Mucosa of descending colon (tissue), 3 donors: ENCODE data around the gene FOLH1. TPM values are rescaled to one million over a fixed set of nuclear protein-coding genes. Genes with fewer than 3 reads are reported as not detected.
A peak's percentile ranks its signal among the peaks of the same experiment; 100 is the strongest.
"Not testable (repeated sequence)": the region's sequence is repeated elsewhere in the genome, so short reads cannot be mapped to it uniquely, and the experiment has no call there.

Source experiments
- ATAC-seq: fragments of 200-7000 bp; cut with Tn5 transposase; one replicate; pipeline ENCODE4 v1.9.1; 2020; ENCODE audit warnings: mild to moderate bottlenecking, moderate library complexity
- DNase-seq, 3 donors: peaks; one replicate each; pipeline ENCODE4 v3.0.0-alpha.2; 2020
- H3K36me3 ChIP-seq: fragments of 200-600 bp; one replicate; pipeline ENCODE4 v1.8.0; 2021; ENCODE audit warnings: low read depth, mild to moderate bottlenecking
- H3K4me1 ChIP-seq: fragments of 200-600 bp; one replicate; pipeline ENCODE4 v1.8.0; 2021; ENCODE audit warnings: low read depth, mild to moderate bottlenecking
- H3K4me3 ChIP-seq: fragments of 200-600 bp; one replicate; pipeline ENCODE4 v1.8.0; 2021; ENCODE audit warnings: mild to moderate bottlenecking
- H3K9me3 ChIP-seq: fragments of 200-600 bp; one replicate; pipeline ENCODE4 v1.8.0; 2021; ENCODE audit warnings: mild to moderate bottlenecking
- intact Hi-C, 2 donors: fragments of 100-400 bp; cut with DNase I in 1 of 2; cut with micrococcal nuclease in 1 of 2; formaldehyde crosslinking; loops; one replicate each; pipeline versions ENCODE4 v1.11.0 to v1.11.1; 2022; cut with DNase I, micrococcal nuclease
- total RNA-seq, 3 donors: library from RNA; stranded (reverse); fragmentation: NEBNext Ultra II Directional in 2 of 3; extraction: Animal tissue kit (Norgen Biotek cat#: 25700) in 2 of 3; gene quantifications; one replicate each; pipeline versions ENCODE4 v1.2.1 to v1.2.4, GENCODE V29; 2021 to 2023
- TF ChIP-seq, protein P1 (sequence below): fragments of 200-600 bp; IDR thresholded peaks from one replicate; pipeline ENCODE4 v1.8.0; 2022; ENCODE audit warnings: antibody characterized with exemption, mild to moderate bottlenecking
- donor health status: DM: no; HTN: no; CAD: no; lungs with moderate emphysema.
- donor health status: DM: no; HTN: no; CAD: no.
- donor health status: DM: no; HTN: yes; CAD: no.

The FOLH1 gene
- total RNA-seq, 3 donors from 2014 or later = 0.34 to 1.4 (median 1.0) TPM

DNA sequence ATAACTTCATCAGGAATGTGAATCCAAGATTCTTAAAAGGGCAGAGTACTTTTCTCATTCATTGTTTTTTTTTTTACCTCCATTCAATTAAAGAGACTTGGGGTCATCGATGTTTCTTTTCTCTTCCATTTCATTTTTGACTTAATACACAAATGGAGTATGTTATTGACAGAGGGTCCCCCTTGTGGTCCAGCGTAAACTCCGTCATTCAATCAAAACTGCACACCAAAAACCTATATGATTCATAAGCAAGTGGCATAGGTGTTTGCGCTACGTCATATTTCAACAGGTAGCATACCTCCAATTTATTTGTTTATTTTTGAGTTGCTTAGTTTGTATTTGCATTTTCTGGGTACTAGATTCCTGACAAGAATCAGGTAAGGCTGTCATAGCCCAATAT, 12.7 kb upstream of the FOLH1 start:
- DNase-seq (no peak), ATAC-seq (no peak)
- Histone ChIP-seq H3K9me3 (no peaks in the 10 kb centered on the region), H3K4me3 (no peak overlapping the region), H3K36me3 (no peaks in the 10 kb centered on the region), H3K4me1 (no peaks in the 10 kb centered on the region)
- TF ChIP-seq, protein P1, sequence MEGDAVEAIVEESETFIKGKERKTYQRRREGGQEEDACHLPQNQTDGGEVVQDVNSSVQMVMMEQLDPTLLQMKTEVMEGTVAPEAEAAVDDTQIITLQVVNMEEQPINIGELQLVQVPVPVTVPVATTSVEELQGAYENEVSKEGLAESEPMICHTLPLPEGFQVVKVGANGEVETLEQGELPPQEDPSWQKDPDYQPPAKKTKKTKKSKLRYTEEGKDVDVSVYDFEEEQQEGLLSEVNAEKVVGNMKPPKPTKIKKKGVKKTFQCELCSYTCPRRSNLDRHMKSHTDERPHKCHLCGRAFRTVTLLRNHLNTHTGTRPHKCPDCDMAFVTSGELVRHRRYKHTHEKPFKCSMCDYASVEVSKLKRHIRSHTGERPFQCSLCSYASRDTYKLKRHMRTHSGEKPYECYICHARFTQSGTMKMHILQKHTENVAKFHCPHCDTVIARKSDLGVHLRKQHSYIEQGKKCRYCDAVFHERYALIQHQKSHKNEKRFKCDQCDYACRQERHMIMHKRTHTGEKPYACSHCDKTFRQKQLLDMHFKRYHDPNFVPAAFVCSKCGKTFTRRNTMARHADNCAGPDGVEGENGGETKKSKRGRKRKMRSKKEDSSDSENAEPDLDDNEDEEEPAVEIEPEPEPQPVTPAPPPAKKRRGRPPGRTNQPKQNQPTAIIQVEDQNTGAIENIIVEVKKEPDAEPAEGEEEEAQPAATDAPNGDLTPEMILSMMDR = no peak
- intact Hi-C loops = no loop called here

DNA sequence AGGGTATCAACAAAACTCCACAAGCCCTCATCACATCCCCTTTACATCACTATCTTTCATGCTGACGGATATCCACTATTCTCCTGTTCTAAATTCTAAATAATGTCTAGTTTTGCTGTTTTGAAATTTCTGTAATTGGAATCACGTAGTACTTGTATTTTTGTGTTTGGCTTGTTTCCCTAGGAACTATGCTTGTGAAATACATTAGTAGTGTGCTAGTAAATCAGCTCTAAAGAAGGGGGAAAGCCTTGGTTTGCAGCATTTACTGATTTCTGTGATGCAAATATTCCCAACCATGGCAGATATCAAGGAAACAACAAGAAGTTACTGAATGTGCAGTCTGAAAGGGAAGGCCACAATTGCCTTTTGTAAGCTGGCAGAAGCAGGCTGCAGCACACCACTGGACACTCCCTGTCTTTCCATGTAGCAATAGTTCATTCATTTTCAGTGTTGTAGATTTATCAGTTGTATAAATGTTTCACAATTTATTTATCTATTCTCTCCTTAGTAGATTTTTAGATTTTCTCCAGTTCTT, 4.7 kb upstream of the FOLH1 start:
- DNase-seq = no peak
- H3K4me1 ChIP-seq = no peaks in the 10 kb centered on the region
- TF ChIP-seq, protein P1 = no peak
- H3K36me3 ChIP-seq = no peaks in the 10 kb centered on the region
- intact Hi-C loops = no loop called here
- no peak overlapping the region for H3K4me3 ChIP-seq
- ATAC-seq = no peak
- H3K9me3 ChIP-seq = no peaks in the 10 kb centered on the region

DNA sequence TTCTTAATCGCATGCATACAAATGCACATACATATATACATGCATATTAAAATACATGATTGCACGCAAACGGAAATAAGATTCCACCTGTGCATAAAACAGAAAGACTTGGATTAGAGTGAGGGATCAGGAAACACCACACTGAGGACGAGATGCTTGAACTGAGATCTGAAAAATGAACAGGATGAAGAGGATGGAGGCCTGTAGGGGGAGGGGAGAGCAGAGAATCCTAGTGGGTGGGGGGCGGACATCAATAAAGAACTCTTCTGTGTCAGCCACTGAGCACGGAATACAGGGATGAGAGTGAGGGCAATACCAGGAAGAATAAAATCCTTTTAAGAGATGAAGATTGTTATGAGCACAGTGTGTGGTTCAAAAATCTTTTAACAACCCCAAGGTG, 1.4 kb downstream of the FOLH1 start:
- H3K4me1 ChIP-seq, H3K9me3 ChIP-seq, H3K4me3 ChIP-seq, H3K36me3 ChIP-seq, intact Hi-C loops, DNase-seq, ATAC-seq: not testable (repeated sequence)

DNA sequence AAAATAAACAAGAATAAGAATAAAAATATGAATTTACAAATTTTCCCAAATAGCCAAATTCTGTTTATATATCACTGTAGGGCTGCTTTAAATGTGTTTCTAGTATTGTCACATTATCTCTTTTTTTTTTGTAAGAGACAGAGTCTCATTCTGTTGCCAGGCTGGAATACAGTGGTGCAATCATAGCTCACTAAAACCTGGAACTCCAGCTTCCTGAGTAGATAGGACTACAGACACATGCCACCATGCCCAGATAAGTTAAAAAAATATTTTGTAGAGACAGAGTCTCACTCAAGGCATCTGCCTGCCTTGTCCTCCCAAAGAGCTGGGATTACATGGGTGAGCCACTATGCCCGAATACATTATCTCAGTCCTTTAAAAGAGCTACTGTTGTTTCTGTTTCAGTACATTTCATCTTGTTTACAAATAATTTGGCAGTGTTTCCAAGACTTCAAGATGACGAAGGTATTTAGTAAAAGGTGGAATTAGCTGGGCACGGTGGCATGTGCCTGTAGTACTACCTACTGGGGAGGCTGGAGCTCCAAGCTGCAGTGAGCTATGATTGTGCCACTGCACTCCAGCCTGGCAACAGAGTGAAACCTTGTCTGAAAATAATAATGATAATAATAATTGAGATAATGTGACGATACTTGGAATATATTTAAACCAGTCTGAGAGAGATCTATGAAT, 6.0 kb downstream of the FOLH1 start:
- no peaks in the 10 kb centered on the region for H3K4me1 ChIP-seq
- H3K36me3 ChIP-seq = no peaks in the 10 kb centered on the region
- H3K4me3 ChIP-seq = no peak overlapping the region
- ATAC-seq = no peak
- no peak for DNase-seq
- no peaks in the 10 kb centered on the region for H3K9me3 ChIP-seq
- intact Hi-C loops = no loop called here
- TF ChIP-seq, protein P1 = no peak

DNA sequence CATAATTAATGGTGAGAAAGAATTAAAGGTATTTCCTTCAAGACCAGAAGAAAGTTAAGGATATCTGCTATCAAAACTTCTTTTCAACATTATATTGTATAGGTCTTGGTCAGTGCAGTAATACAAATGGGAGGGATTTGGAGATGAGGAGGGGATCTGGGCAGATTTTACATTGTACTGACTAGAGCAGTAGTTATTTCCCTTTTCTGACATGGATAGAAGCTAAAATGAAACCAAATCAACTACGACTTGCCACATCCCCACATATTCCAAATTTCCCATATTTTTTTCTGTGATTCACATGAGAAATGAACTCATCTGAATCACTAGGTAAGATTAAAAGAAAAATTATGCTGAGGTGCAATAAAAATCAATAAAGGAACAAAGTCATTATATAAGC, 11.6 kb downstream of the FOLH1 start:
- H3K4me1 ChIP-seq = peaks cover 15% of the 10 kb centered on the region
- H3K36me3 ChIP-seq, H3K4me3 ChIP-seq, H3K9me3 ChIP-seq, ATAC-seq, intact Hi-C loops, DNase-seq: not testable (repeated sequence)

DNA sequence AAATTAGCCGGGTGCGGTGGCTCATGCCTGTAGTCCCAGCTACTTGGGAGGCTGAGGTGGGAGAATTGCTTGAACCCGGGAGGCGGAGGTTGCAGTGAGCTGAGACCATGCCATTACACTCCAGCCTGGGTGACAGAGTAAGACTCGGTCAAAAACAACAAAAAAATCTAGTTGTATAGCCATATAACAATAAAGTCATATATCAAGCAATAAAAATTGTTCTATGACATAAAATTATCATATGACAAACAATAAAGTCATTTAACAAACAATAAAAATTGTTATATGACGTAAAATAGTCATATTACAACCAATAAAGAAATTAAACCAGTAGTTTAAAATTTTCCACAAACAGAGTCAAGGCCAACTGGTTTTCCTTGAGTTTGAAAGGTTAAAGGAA, 12.4 kb downstream of the FOLH1 start:
- H3K4me3 ChIP-seq, intact Hi-C loops, H3K9me3 ChIP-seq, H3K36me3 ChIP-seq: not testable (repeated sequence)
- ATAC-seq (peak; percentile 92), DNase-seq (peak in 2 of 3 donors; percentile 14 to 39)
- H3K4me1 ChIP-seq = peaks cover 15% of the 10 kb centered on the region

DNA sequence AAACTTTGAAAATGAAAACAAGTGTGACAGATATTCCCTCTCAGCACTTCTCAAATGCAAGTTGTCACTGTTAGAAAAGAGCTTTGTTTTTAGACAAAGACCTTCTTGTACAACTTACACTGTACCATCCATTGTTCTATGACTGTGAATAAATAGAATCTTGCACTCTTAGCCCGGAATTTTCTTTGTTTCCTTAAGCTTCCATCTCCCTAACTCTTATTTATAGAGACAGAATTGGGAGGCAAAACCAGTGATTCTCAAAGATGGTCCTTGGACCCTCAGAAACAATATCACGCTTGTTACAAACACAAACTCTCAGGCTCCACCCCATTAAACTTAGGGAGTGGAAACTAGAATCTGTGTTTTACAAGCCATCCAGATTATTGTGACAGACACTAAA, 18.1 kb downstream of the FOLH1 start:
- intact Hi-C loops, H3K4me1 ChIP-seq, DNase-seq, H3K4me3 ChIP-seq, H3K36me3 ChIP-seq, H3K9me3 ChIP-seq, ATAC-seq: not testable (repeated sequence)

DNA sequence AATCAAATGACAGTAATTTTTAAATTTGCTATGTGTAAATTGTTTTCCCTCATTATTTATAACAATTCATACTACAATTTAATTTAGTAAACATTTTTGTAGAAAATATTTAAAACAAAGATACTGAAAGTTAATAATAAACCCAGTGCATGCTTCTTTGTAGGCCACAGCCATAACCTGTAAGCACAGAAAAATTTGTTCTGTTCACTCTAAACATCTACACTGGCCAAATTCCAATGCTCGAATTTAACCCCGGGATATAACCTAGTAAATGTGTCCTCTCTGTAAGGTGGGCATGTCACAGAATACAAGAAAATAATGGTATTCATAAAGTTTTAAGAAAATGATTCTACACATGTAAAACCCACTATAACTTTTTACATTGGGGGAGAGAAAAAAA, 22.2 kb downstream of the FOLH1 start:
- H3K4me1 ChIP-seq, H3K9me3 ChIP-seq, ATAC-seq, intact Hi-C loops, H3K36me3 ChIP-seq, H3K4me3 ChIP-seq, DNase-seq: not testable (repeated sequence)

DNA sequence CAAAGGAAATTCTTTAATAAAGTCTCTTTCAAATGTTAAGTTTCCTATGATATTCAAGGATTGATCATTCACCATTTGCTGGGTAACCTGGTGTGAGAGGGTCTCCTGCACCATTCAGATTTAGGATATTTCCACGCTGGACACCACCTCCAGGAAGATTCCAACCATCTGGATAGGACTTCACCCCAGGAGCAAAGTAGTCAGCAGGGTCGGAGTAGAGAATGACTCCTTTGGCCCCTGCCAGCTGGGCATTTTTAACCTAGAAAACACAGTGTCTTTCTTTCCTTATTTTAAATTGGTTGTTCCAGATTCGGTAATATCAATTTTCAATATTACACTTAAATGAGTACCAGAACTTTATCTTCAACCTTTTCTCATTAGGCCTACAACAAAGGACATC, 22.8 kb downstream of the FOLH1 start:
- intact Hi-C loops, H3K4me1 ChIP-seq, H3K4me3 ChIP-seq, H3K9me3 ChIP-seq, ATAC-seq, H3K36me3 ChIP-seq, DNase-seq: not testable (repeated sequence)

DNA sequence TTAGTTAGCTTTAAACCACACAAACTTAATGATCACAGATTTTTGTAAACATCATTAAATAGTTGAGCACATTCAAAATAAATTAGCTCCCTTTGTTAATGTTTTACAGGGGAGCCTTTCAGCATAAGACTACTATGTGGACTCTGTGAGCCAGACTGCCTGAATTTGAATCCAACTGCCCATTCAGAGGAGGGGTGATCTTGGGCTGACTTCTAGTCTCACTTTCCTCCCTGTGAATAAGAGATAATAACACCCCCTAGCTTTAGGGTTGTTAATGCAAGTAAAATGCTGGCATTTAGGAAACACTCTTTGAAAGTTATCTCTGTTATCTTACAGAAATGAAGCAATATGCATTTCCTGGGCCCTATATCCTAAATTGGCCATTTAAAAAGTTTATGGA, 23.6 kb downstream of the FOLH1 start:
- H3K4me1 ChIP-seq, H3K9me3 ChIP-seq, ATAC-seq, intact Hi-C loops, H3K36me3 ChIP-seq, H3K4me3 ChIP-seq, DNase-seq: not testable (repeated sequence)

DNA sequence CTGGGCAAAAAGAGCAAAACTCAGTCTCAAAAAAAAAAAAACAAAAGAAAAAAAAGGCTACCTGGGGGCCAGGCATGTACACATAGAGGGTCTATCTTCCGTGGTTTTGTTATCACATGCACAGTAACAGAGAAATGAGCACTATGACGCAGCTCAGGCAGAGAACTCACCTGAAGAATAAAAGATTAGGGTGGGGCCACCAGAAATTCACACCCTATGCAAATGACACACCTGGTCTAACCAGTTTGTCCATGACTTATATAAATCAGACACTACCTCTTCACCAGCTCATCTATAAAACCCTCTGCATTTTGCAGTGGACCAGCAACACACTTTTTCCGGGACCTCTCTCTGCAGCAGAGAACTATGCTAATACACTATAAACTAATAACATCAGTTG, 30.5 kb downstream of the FOLH1 start:
- H3K4me1 ChIP-seq, H3K9me3 ChIP-seq, H3K4me3 ChIP-seq, intact Hi-C loops, H3K36me3 ChIP-seq: not testable (repeated sequence)
- peak; percentile 88 for ATAC-seq
- peak in 1 of 3 donors; percentile 74 for DNase-seq

DNA sequence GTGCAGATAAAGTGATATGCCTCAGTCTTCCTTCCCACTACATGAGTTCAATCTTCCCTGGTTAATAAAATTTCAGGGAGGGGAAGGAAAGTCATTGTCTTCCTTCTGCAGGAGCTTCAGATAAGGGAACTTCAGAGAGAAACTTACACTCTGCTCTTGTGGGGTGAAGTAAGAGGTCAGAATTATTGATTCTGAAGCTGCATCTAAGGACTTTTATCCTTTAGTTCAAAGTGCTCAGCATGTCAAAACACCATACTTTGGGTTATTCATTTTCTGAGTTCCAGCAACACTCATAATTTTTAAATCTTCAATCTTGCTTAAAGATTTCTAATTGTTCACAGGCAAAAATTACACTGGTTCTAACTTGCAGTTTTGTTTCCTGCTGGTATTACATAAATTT, 33.0 kb downstream of the FOLH1 start:
- intact Hi-C loops, H3K36me3 ChIP-seq, DNase-seq, H3K4me3 ChIP-seq, H3K9me3 ChIP-seq, H3K4me1 ChIP-seq, ATAC-seq: not testable (repeated sequence)
